Inflammatory macrophage treated with lipopolysaccharide for 4 hours (primary cell): ENCODE results near the gene ABCC10.
"Not testable (repeated sequence)": the region's sequence is repeated elsewhere in the genome, so short reads cannot be mapped to it uniquely, and the experiment has no call there.

Experiments
- DNase-seq: peaks from one replicate; pipeline ENCODE4 v3.0.0-alpha.2; 2020

The ABCC10 gene, protein sequence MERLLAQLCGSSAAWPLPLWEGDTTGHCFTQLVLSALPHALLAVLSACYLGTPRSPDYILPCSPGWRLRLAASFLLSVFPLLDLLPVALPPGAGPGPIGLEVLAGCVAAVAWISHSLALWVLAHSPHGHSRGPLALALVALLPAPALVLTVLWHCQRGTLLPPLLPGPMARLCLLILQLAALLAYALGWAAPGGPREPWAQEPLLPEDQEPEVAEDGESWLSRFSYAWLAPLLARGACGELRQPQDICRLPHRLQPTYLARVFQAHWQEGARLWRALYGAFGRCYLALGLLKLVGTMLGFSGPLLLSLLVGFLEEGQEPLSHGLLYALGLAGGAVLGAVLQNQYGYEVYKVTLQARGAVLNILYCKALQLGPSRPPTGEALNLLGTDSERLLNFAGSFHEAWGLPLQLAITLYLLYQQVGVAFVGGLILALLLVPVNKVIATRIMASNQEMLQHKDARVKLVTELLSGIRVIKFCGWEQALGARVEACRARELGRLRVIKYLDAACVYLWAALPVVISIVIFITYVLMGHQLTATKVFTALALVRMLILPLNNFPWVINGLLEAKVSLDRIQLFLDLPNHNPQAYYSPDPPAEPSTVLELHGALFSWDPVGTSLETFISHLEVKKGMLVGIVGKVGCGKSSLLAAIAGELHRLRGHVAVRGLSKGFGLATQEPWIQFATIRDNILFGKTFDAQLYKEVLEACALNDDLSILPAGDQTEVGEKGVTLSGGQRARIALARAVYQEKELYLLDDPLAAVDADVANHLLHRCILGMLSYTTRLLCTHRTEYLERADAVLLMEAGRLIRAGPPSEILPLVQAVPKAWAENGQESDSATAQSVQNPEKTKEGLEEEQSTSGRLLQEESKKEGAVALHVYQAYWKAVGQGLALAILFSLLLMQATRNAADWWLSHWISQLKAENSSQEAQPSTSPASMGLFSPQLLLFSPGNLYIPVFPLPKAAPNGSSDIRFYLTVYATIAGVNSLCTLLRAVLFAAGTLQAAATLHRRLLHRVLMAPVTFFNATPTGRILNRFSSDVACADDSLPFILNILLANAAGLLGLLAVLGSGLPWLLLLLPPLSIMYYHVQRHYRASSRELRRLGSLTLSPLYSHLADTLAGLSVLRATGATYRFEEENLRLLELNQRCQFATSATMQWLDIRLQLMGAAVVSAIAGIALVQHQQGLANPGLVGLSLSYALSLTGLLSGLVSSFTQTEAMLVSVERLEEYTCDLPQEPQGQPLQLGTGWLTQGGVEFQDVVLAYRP (N-terminal part only)

DNA sequence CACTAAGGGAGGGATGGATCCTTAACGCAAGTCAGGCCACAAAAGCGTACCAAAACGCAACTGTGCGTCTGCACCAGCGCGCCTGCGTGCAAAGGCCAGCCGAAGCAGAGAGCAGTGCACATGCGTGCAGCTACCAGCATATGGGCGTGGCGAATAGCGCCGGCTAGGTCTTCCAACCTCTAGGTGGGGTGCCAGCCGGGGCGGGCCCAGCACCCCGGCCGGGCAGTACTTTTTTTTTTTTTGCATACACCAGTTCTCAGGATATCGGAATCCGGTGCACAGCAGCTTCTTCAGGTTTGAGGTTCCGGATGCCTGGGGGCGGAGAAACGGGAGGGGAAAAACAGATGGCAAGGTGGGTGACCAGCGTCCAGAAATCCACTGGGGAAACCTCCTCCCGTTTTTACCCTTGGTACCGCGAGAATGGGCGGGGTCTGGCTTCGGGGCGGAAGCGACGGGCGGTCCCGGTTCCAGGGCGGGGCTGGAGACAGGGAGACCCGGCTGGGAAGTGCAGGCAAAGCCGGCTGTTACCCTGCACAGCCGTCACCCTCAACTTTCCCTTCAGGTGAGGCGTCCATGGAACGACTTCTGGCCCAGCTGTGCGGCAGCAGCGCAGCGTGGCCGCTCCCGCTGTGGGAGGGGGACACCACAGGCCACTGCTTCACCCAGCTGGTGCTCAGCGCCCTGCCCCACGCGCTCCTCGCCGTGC is at the start of gene ABCC10:
TSS of gene ABCC10 (plus strand) at position 136 of the 706 bp plus-strand sequence. CDS start at position 574, 438 bp downstream.
- DNase-seq: peak; percentile 96

DNA sequence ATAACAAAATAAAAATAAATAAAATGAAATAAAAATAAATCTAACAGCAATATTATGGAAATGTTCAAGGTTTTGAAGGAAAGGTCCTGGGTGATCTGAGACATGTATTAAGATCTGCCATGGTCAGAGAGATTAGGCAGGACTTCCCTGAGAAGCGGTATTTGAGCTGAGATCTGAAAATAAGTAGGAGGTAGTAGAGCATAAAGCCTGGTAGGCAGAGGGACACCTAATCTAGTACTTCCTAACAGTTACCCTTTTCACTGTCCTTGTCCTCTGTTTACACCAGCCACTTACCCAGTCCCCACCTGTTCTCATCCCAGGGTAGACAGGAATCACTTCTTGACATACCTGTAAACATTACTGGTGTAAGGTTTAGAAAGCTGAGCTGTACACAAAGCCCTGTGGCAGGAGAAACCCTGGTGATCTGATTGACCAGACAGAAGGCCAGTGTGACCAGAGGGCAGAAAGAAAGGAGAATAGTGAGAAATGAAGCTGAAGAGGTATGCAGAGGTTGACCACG is 49.6 kb upstream of the ABCC10 start:
- no peak for DNase-seq

DNA sequence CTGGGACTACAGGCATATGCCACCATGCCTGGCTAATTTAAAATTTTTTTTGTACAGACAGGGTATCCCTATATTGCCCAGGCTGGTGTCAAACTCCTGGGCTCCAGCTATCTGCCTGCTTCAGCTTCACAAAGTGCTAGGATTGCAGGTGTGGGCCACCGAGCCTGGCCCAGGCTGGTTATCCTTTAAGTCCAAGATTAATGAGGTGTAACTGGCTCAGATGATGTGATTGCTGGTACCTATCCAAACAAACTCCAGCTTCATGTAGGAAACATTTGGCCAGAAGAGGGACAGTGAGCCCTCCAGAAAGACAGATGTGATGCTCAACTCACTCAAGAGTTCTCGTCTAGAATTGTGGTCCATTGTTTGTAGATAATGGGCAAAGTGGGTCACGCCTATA is 48.7 kb upstream of the ABCC10 start:
- no peak for DNase-seq

DNA sequence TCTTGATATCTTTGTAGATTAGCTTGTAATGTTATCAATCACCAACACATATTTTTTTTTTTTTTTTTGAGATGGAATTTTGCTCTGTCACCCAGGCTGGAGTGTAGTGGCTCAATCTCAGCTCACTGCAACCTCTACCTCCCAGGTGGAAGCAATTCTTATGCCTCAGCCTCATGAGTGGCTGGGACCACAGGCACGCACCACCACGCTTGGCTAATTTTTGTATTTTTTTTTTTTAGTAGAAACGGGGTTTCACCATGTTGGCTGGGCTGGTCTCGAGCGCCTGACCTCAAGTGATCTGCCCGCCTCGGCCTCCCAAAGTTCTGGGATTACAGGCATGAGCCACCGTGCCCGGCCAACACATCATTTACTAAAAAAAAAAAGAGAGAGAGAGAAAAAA is 46.5 kb upstream of the ABCC10 start:
- DNase-seq: not testable (repeated sequence)

DNA sequence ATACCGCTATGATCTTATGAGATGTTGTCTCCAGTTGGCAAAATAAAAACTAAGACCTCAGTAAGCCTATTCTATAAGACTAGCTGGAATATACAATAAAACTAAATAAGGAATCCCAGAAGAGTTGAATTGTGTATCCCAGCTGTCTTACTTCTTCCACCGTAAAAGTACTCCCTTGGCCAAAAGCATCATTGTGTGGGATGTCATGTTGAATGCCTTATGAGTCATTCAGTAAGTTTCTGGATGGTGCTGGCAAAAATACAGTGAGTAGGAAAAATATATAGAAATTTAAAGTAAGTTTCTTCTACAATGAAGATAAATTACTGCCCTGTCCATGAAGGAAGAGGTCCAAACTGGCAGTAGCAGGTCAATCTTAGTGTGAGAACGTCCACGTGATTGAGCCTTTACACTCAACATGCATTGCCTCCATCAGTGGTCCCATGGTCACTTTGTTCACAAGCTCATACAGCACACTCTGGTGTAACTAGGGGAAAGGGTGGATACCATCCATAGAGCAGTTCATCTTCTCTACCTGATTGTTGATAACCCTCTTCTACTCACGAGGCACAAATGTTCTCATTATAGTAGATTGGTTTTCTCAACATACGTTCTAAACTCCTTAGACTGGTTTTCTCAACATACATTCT is 44.2 kb upstream of the ABCC10 start:
- DNase-seq: peak; percentile 62

DNA sequence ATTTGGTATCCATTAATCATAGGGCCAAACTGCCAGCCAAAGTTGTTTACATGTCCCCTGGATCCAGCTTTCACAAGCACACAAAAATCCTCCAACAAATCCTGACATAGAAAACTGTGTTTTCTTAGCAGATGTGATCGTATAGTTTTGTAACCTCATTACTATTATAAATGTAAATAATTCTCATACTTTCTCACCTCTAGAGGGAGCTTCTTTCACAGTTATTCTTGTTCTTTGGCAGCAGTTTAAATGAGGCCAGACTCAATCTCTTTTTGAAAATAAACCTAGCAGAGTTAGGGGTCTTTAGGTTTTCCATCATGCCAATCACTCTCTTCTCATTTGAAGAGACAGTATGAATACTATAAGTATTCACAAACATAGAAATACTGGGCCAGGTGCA is 40.8 kb upstream of the ABCC10 start:
- peak; percentile 68 for DNase-seq

DNA sequence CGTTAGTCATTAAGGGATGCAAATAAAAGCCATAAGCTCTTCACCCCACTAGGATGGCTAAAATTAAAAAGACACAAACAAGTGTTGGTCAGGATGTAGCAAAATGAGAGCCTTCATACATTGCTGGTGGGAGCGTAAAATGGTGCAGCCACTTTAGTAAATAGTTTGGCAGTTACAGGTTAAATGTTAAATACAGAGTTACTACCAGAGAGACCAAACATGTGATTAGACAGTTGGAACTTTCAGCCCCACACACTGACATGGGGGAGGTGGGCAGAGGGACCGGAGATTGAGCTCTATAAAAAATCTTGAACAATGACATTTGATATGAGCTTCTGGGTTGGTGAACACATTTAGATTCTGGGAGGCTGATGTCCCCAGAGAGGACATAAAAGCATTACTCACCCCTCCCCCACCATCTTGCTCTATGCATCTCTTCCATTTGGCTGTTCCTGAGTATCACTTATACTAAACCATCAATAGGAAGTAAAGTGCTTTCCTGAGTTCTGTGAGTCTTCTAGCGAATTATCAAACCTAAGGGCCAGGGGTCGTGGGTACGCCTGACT is 37.5 kb upstream of the ABCC10 start:
- no peak for DNase-seq

DNA sequence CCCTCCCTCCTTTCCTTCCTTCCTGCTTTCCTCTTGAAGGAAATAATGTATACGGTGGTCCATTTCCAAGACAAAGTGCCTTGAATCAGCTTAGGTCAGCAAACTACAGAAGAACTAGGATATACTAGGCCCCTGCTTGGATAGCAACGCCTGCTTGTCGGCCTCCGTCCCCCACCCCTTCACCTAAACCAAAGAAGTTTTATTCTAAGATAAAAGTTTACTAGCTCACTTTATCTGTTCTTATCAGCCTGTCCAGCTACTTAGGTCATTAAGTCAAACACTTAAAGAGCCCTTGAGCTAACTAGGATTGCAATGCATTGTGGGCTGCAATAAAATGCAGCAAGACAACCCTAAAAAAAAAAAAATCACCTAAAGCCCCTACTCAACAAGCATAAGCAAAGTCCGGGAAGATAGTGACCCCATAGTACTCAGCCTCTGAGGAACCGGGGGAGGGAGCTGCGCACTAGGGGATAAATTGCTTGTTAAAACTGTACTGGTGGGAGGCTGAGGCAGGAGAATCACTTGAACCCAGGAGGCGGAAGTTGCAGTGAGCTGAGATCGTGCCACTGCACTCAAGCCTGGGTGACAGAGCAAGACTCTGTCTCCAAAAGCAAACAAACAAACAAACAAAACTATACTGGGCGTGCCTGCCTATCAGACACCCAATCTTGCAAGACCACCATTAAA is 36.4 kb upstream of the ABCC10 start:
- not testable (repeated sequence) for DNase-seq

DNA sequence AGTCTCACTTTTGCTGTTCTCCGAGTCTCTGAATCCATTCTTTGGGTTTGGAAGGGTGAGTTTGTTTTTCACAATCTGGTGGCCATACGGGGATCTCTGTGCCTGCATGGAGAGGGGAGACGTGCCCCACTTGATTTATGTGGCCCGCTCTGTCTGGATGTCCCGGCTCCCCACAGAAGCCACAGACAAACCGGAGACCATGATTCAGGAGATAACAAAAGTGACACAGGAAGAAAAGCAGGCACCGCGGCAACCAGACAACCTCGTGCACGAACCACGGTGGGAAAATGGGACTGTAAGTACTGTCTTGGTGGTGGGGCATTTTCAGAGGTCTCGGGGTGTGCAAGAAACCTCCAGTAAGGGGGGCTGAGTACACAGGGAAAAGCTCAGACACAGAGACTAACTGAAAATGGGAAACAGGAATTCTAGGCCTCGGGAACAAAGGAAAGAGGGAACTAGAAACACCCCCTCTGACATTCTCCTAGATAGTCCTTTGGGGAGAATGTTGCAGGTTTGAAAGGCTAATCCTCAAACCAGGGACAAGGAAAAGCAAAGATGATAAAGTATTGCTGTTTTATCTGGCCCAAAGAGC is 35.8 kb upstream of the ABCC10 start:
- no peak for DNase-seq

DNA sequence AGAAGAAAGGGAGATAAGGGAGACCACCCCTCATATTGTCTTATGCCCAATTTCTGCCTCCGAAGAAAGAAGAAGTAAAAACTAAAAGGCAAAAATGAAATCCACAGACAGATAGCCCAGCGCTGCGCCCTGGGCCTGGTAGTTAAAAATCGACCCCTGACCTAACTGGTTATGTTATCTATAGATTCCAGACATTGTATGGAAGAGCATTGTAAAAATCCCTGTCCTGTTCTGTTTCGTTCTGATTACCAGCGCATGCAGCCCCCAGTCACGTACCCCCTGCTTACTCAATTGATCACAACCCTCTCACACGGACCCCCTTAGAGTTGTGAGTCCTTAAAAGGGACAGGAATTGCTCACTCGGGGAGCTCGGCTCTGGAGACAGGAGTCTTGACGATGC is 34.2 kb upstream of the ABCC10 start:
- DNase-seq: not testable (repeated sequence)

DNA sequence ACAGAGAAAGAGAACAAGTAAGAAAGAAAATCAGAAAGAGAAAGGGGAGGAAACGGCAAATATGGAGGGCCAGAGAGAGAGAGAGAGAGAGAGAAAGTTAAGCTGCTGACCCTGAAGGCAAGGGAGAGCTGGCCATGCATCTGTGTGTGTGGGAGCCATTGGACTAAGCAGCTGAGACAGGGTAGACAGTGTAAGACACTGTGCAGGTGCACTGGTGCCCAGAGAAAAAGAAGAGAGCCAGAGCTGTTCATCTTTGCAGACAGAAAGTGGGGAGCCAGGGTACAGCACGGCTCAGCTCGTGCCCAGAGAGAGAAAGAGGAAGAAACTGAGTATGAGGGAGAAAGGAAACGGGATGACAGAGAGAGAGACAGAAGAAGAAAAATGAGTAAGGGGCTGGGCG is 33.7 kb upstream of the ABCC10 start:
- DNase-seq: peak; percentile 24

DNA sequence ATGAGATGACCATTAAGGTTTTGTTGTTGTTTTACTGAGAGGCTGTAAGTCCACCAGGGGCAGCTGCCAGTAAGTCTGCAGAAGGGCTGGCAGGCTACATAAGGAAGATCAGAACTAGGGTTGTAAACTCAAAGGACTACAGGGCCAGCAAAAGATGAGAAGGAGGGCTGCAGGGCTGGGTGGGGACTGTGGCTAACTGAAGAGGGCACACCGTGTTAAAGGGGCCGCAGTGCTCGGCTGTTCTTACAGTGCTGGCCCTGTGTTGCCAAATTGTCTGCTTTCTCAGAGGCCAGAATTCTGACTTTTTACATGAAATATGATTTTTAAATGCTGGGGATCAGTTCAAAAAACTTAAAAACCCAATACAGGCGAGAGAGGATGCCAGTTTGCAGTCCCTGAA is 32.4 kb upstream of the ABCC10 start:
- DNase-seq: no peak

DNA sequence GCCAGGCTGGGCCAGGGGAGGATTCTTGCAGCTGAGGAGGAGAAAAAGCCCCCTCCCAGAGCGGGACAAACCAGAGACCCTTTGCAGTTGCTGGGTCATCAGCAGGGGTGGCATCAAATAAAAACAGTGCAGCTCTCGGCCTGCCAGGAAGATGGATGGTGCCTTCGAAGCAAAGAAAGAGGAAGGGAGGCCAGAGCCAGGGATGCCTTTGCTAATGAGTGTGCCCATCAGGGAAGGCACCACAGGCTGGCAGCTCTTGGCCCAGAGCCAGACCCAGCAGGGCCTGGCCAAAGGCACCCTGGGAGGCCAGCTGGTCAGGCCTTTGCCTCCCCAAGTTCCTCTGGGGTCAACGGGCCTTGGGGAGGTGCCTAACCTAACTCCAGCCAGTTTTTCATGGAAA is 31.6 kb upstream of the ABCC10 start:
- DNase-seq: no peak

DNA sequence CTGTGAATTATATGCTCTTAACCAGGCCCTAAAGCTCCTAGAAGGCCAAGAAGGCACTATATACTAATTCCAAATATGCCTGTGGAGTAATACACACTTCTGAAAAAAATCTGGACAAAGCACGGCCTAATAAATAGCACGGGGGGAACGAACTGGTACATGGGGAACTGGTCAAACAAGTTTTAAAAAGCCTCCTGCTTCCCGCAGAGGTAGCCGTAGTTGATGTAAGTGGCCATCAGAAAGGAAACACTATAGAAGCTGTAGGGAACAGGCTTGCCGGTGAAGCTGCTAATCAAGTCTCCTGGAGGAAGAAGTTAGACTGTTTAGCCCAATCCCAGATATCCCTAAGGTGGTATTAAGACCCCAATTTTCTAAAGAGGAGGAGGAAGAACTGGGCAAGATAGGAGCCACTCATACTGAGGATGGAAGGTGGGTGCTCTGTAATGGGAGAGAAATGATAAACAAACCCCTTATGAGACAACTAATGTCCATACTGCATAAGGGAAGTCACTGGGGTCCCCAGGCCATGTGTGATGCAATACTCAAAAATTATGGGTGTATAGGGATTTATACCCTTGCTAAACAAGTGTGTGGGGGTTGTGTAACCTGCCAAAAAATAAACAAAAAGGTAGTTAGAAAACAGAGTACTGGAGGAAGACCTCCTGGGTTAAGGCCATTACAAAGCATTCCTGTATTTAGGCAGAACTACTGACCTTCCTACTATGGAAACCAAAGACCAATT is 30.8 kb upstream of the ABCC10 start:
- no peak for DNase-seq

DNA sequence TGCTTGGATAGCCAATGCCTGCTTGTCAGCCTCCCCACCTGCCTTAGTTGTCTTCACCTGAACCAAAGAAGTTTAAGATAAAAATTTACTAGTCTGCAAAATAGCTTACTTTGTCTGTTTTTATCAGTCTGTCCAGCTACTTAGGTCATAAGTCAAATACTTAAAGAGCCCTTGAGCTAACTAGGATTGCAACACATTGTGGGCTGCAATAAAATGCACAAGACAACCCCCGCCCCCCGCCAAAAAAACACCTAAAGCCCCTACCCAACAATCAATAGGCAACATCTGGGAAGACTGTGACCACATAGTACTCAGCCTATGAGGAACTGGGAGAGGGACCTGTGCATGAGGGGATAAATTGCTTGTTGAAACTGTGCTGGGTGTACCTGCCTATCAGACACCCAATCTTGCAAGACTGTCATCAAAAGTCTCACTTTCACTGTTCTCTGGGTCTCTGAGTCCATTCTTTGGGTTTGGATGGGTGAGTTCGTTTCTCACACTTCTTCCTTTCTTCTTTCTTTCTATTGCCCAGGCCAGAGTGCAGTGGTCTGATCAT is 27.3 kb upstream of the ABCC10 start:
- no peak for DNase-seq

DNA sequence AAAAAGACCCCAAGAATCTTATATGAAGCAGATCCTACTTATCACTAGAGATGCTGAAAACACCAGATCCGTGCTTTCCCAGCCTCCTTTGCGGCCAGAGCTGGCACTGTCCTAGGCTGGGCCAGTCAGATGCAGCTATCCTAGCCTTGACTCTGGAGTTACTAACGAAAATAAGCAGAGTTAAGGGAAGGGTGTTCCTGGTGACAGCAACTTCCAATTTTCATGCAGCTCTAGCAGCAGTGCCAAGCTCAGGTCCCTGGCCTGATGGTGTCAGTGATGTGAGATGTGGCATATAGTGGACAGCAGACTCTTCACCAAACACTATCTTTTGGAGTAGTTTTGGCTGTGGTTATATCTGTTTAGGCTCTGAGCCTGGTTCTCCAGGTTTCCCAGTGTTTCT is 25.6 kb upstream of the ABCC10 start:
- no peak for DNase-seq

DNA sequence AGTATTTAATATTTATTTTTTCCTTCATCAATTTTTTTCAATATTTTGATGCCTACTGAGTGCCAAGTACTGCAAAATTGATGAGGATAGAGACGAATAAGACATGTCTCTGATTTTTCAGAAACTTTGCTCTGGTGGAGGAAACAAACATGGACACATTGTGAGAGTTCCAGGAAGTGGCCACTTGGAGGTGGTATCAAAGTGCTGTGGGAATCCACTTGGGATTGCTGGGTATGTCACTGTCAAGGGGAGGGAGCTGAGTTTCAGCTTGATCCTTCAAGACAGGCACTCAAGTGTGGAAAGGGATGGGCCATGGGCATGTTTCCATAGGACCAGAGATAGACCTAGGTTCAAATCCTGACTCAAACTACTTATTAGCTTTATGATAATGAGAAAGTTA is 24.5 kb upstream of the ABCC10 start:
- DNase-seq: no peak

DNA sequence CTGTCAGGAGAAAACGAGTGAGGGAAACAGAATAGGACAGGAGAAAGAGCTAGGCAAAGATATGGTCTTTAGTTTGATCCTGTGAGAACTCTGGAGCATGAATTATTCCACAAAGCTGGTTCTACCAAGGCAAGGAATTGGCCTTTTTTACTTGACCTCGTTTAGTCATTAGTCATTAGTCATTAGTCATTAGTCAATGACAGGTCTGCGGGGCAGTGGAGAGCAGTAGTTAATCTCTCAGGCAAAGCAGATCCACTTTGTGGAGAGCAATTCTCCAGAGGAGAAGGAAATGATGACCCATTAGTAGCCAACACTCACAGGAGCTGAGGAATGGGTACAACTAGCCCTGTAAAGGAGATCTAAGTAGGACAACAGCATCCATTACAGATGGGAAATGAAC is 22.0 kb upstream of the ABCC10 start:
- DNase-seq: no peak

DNA sequence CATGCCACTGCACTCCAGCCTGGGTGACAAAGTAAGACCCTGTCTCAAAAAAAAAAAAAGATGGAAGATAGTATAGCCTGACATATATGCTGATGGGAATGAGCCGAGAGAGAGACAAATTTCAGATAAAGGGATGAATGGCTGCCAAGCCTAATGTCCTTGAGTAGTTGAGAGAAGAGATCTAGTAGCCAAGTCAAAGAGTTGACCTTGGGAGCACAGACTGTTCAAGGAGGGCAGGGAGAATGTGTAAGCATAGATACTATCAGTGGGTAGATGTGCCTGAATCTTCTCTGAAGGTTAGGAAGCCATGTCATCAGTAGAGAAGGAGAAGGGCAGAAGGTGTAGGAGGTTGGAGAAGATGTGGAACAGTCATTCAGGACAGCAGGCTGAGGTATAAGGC is 20.0 kb upstream of the ABCC10 start:
- DNase-seq: no peak
